Liver (tissue), 9 donors: ENCODE results near the gene TRIOBP. TPM values are rescaled to one million over a fixed set of nuclear protein-coding genes. Genes with fewer than 3 reads are reported as not detected.

Experiments
- DNase-seq: peaks from one replicate; pipeline ENCODE4 v3.0.0-alpha.2; 2017; ENCODE audit warnings: low spot score
- H3K27ac ChIP-seq, 2 donors: one replicate each; pipeline ENCODE4 v1.7.0; 2013; ENCODE audit warnings: inconsistent platforms in 2 of 2, low read length in 2 of 2, control low read depth in 1 of 2, low read depth in 1 of 2, mild to moderate bottlenecking in 1 of 2
- H3K27me3 ChIP-seq, 4 donors: one replicate each; pipeline versions ENCODE4 v1.6.1 to v1.7.0; 2013; ENCODE audit warnings: low read length in 3 of 4, inconsistent platforms in 1 of 4, mild to moderate bottlenecking in 1 of 4, moderate library complexity in 1 of 4; ENCODE audit not compliant: control insufficient read depth in 4 of 4, insufficient read depth in 4 of 4
- H3K36me3 ChIP-seq, 4 donors: one replicate each; pipeline versions ENCODE4 v1.6.1 to v1.7.0; 2013; ENCODE audit warnings: low read length in 3 of 4, mild to moderate bottlenecking in 3 of 4, low read depth in 1 of 4, moderate library complexity in 1 of 4; ENCODE audit not compliant: control insufficient read depth in 4 of 4, insufficient read depth in 3 of 4
- H3K4me1 ChIP-seq, 4 donors: one replicate each; pipeline versions ENCODE4 v1.6.1 to v1.7.0; 2013; ENCODE audit warnings: low read length in 3 of 4, mild to moderate bottlenecking in 3 of 4, moderate library complexity in 1 of 4; ENCODE audit not compliant: control insufficient read depth in 4 of 4, insufficient read depth in 4 of 4
- H3K4me3 ChIP-seq, 3 donors: one replicate each; pipeline versions ENCODE4 v1.6.1 to v1.7.0; 2013; ENCODE audit warnings: low read length in 3 of 3, control low read depth in 1 of 3, low read depth in 1 of 3, mild to moderate bottlenecking in 1 of 3
- H3K9ac ChIP-seq, 2 donors: one replicate each; pipeline ENCODE4 v1.7.0; 2013; ENCODE audit warnings: low read length in 2 of 2, mild to moderate bottlenecking in 2 of 2, moderate library complexity in 2 of 2, control low read depth in 1 of 2, low read depth in 1 of 2
- H3K9me3 ChIP-seq, 4 donors: one replicate each; pipeline versions ENCODE4 v1.6.1 to v1.7.0; 2013; ENCODE audit warnings: low read length in 3 of 4; ENCODE audit not compliant: control insufficient read depth in 4 of 4
- EGR1 ChIP-seq, 2 donors: IDR thresholded peaks; 2 replicates each; pipeline ENCODE4 v1.6.1; 2016 to 2018; ENCODE audit warnings: antibody characterized with exemption in 2 of 2, low read depth in 2 of 2
- FOXA1 ChIP-seq: IDR thresholded peaks from 2 replicates; pipeline ENCODE4 v1.6.1; 2016; ENCODE audit warnings: antibody characterized with exemption
- FOXA2 ChIP-seq: IDR thresholded peaks from 2 replicates; pipeline ENCODE4 v1.6.1; 2016; ENCODE audit warnings: antibody characterized with exemption
- GABPA ChIP-seq, 2 donors: IDR thresholded peaks in 1 of 2; conservative IDR thresholded peaks in 1 of 2; 2 replicates each; pipeline ENCODE4 v1.6.1; 2016; ENCODE audit warnings: antibody characterized with exemption in 2 of 2, mild to moderate bottlenecking in 1 of 2, moderate library complexity in 1 of 2
- HNF4A ChIP-seq, 2 donors: conservative IDR thresholded peaks; 2 replicates each; pipeline ENCODE4 v1.6.1; 2016; ENCODE audit warnings: antibody characterized with exemption in 2 of 2, mild to moderate bottlenecking in 2 of 2
- HNF4G ChIP-seq: IDR thresholded peaks from 2 replicates; pipeline ENCODE4 v1.6.1; 2016; ENCODE audit warnings: antibody characterized with exemption
- JUND ChIP-seq, 2 donors: IDR thresholded peaks; 2 replicates each; pipeline ENCODE4 v1.6.1; 2016; ENCODE audit warnings: antibody characterized with exemption in 2 of 2
- NR2F2 ChIP-seq: IDR thresholded peaks from 2 replicates; pipeline ENCODE4 v1.6.1; 2016; ENCODE audit warnings: antibody characterized with exemption
- RAD21 ChIP-seq, 2 donors: IDR thresholded peaks; 2 replicates each; pipeline ENCODE4 v1.6.1; 2016; ENCODE audit warnings: antibody characterized with exemption in 2 of 2, mild to moderate bottlenecking in 2 of 2
- RXRA ChIP-seq, 2 donors: IDR thresholded peaks; 2 replicates each; pipeline ENCODE4 v1.6.1; 2017 to 2018; ENCODE audit warnings: antibody characterized with exemption in 2 of 2, mild to moderate bottlenecking in 1 of 2
- SP1 ChIP-seq: IDR thresholded peaks from 2 replicates; pipeline ENCODE4 v1.6.1; 2018; ENCODE audit warnings: antibody characterized with exemption, mild to moderate bottlenecking
- TAF1 ChIP-seq: conservative IDR thresholded peaks from 2 replicates; pipeline ENCODE4 v1.6.1; 2016; ENCODE audit warnings: antibody characterized with exemption, mild to moderate bottlenecking
- YY1 ChIP-seq: IDR thresholded peaks from 2 replicates; pipeline ENCODE4 v1.6.1; 2016; ENCODE audit warnings: antibody characterized with exemption, mild to moderate bottlenecking
- WGBS: extraction: QIAGEN DNeasy Blood & Tissue Kit; methylation state at CpG from one replicate; pipeline ENCODE4 v1.1.7; 2013; 5-methylcytosine and 5-hydroxymethylcytosine counted together
- polyA plus RNA-seq, 2 donors: library from polyadenylated mRNA; stranded (reverse) in 1 of 2; unstranded in 1 of 2; fragments of 200-250 nt in 1 of 2; fragments of >200 nt in 1 of 2; fragmentation: Nextera tagmentation in 1 of 2; extraction: Ambion mirVana in 1 of 2; gene quantifications; one replicate each; pipeline versions ENCODE4 v1.2.1 to v1.2.3, GENCODE V29; 2013 to 2015
- total RNA-seq, 2 donors: library from RNA; depleted of rRNA; stranded (reverse); fragments of >200 nt; gene quantifications; one replicate each; pipeline ENCODE4 v1.2.3, GENCODE V29; 2014
- TF ChIP-seq, protein P1 (sequence below): IDR thresholded peaks from 2 replicates; pipeline ENCODE4 v1.6.1; 2016; ENCODE audit warnings: antibody characterized with exemption
- TF ChIP-seq, protein P2 (sequence below): IDR thresholded peaks from 2 replicates; pipeline ENCODE4 v1.6.1; 2016; ENCODE audit warnings: antibody characterized with exemption
- TF ChIP-seq, protein P3 (sequence below): IDR thresholded peaks from 2 replicates; pipeline ENCODE4 v1.6.1; 2016; ENCODE audit warnings: antibody characterized with exemption
- TF ChIP-seq, protein P4 (sequence below): IDR thresholded peaks from 2 replicates; pipeline ENCODE4 v1.6.1; 2016; ENCODE audit warnings: antibody characterized with exemption, mild to moderate bottlenecking
- TF ChIP-seq, protein P5 (sequence below): fragments of 150-350 bp; IDR thresholded peaks from 2 replicates; pipeline ENCODE4 v1.5.1; 2017; ENCODE audit warnings: improper control_type of control experiment, low read depth, low read length; ENCODE audit not compliant: missing input control
- donor health status: healthy.
- donor health status: healthy.
- donor health status: healthy.
- donor health status: healthy.
- donor health status: healthy.

Gene TRIOBP
- total and polyA plus RNA-seq, 4 donors = 4.8 to 41.1 (median 21.6) TPM

DNA sequence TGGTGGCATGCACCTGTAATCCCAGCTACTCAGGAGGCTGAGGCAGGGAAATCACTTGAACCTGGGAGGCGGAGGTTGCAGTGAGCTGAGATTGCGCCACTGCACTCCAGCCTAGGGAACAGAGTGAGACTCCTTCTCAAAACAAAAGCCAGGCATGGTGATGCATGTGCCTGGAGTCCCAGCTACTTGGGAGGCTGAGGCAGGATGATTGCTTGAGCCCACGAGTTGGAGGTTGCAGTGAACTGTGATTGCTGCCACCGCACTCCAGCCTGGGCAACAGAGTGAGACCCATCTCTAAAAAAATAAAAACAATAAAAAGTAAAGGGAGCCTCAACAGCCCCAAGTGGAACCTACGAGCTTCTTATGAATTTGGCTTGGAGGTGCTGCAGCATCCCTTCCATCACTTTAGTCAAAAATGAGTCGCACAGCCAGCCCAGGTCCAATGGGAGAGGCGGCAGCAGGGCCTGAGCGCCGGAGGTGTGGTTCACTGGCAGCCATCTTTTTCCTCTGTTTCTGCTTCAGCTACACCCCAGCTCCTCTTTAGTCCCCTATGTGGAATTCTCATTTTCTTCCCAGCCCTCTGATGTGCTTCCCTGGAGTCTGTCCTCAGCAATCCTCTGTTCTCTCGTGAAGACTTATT is 81.6 kb downstream of the TRIOBP start:
- Histone ChIP-seq H3K36me3 (peaks cover 0 to 14% (median under 1%) of the 10 kb centered on the region in 4 donors), H3K4me1 (peaks cover 4 to 13% (median 5%) of the 10 kb centered on the region in 4 donors), H3K27me3 (no peaks in the 10 kb centered on the region), H3K27ac (no peak overlapping the region), H3K9ac (no peak overlapping the region), H3K4me3 (no peak overlapping the region), H3K9me3 (no peaks in the 10 kb centered on the region)
- 93% methylated on average over 10 of the region's 10 CpGs for WGBS
- DNase-seq = no peak
- TF ChIP-seq RXRA (IDR thresholded peaks at IDR 0.05) = no peak
- TF ChIP-seq, protein P1, sequence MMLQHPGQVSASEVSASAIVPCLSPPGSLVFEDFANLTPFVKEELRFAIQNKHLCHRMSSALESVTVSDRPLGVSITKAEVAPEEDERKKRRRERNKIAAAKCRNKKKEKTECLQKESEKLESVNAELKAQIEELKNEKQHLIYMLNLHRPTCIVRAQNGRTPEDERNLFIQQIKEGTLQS = no peak
- TF ChIP-seq HNF4A (conservative IDR thresholded peaks at IDR 0.05) = no peak
- no peak for TF ChIP-seq TAF1
- TF ChIP-seq, protein P2, sequence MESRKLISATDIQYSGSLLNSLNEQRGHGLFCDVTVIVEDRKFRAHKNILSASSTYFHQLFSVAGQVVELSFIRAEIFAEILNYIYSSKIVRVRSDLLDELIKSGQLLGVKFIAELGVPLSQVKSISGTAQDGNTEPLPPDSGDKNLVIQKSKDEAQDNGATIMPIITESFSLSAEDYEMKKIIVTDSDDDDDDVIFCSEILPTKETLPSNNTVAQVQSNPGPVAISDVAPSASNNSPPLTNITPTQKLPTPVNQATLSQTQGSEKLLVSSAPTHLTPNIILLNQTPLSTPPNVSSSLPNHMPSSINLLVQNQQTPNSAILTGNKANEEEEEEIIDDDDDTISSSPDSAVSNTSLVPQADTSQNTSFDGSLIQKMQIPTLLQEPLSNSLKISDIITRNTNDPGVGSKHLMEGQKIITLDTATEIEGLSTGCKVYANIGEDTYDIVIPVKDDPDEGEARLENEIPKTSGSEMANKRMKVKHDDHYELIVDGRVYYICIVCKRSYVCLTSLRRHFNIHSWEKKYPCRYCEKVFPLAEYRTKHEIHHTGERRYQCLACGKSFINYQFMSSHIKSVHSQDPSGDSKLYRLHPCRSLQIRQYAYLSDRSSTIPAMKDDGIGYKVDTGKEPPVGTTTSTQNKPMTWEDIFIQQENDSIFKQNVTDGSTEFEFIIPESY = no peak
- no peak for TF ChIP-seq GABPA (IDR thresholded peaks at IDR 0.05 in 1 of 2, conservative IDR thresholded peaks at IDR 0.05 in 1 of 2)
- TF ChIP-seq, protein P3, sequence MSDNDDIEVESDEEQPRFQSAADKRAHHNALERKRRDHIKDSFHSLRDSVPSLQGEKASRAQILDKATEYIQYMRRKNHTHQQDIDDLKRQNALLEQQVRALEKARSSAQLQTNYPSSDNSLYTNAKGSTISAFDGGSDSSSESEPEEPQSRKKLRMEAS = no peak
- no peak for TF ChIP-seq NR2F2
- no peak for TF ChIP-seq YY1
- no peak for TF ChIP-seq FOXA1
- no peak for TF ChIP-seq FOXA2
- TF ChIP-seq, protein P4, sequence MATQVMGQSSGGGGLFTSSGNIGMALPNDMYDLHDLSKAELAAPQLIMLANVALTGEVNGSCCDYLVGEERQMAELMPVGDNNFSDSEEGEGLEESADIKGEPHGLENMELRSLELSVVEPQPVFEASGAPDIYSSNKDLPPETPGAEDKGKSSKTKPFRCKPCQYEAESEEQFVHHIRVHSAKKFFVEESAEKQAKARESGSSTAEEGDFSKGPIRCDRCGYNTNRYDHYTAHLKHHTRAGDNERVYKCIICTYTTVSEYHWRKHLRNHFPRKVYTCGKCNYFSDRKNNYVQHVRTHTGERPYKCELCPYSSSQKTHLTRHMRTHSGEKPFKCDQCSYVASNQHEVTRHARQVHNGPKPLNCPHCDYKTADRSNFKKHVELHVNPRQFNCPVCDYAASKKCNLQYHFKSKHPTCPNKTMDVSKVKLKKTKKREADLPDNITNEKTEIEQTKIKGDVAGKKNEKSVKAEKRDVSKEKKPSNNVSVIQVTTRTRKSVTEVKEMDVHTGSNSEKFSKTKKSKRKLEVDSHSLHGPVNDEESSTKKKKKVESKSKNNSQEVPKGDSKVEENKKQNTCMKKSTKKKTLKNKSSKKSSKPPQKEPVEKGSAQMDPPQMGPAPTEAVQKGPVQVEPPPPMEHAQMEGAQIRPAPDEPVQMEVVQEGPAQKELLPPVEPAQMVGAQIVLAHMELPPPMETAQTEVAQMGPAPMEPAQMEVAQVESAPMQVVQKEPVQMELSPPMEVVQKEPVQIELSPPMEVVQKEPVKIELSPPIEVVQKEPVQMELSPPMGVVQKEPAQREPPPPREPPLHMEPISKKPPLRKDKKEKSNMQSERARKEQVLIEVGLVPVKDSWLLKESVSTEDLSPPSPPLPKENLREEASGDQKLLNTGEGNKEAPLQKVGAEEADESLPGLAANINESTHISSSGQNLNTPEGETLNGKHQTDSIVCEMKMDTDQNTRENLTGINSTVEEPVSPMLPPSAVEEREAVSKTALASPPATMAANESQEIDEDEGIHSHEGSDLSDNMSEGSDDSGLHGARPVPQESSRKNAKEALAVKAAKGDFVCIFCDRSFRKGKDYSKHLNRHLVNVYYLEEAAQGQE = no peak
- TF ChIP-seq, protein P5, sequence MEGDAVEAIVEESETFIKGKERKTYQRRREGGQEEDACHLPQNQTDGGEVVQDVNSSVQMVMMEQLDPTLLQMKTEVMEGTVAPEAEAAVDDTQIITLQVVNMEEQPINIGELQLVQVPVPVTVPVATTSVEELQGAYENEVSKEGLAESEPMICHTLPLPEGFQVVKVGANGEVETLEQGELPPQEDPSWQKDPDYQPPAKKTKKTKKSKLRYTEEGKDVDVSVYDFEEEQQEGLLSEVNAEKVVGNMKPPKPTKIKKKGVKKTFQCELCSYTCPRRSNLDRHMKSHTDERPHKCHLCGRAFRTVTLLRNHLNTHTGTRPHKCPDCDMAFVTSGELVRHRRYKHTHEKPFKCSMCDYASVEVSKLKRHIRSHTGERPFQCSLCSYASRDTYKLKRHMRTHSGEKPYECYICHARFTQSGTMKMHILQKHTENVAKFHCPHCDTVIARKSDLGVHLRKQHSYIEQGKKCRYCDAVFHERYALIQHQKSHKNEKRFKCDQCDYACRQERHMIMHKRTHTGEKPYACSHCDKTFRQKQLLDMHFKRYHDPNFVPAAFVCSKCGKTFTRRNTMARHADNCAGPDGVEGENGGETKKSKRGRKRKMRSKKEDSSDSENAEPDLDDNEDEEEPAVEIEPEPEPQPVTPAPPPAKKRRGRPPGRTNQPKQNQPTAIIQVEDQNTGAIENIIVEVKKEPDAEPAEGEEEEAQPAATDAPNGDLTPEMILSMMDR = no peak
- no peak for TF ChIP-seq RAD21 (IDR thresholded peaks at IDR 0.05)
- no peak for TF ChIP-seq HNF4G
- no peak for TF ChIP-seq EGR1 (IDR thresholded peaks at IDR 0.05; ENCODE audit: low read depth in 2 of 2)
- no peak for TF ChIP-seq SP1
- TF ChIP-seq JUND (IDR thresholded peaks at IDR 0.05) = no peak
